ENCODE measurements around the gene IL11. TPM values are rescaled to one million over a fixed set of nuclear protein-coding genes. Genes with fewer than 3 reads are reported as not detected.

Gene IL11
- total and polyA plus RNA-seq, 2 donors (not counting 1 experiment from before 2014, with no cell fraction given), result 0.66 to 1.2 TPM

- Histone ChIP-seq H3K9me3 (ENCODE audit: control insufficient read depth, insufficient read depth, low read depth, low read length) (no peaks in the 10 kb centered on the region), H3K27ac (ENCODE audit: insufficient read depth, low read length) (no peak overlapping the region), H3K4me1 (ENCODE audit: control insufficient read depth, extremely low read depth, insufficient read depth, low read length) (no peaks in the 10 kb centered on the region), H3K36me3 (ENCODE audit: control insufficient read depth, insufficient read depth, low read length) (no peaks in the 10 kb centered on the region), H3K4me2 (ENCODE audit: extremely low read depth, insufficient read depth, low read length) (no peak overlapping the region), H3K27me3 (ENCODE audit: control insufficient read depth, insufficient read depth, low read length) (no peaks in the 10 kb centered on the region), H2AFZ (ENCODE audit: low read length) (no peak overlapping the region), H3K4me3 (replicated peaks in 1 of 4; ENCODE audit: control extremely low read depth in 1 of 4, insufficient read depth in 1 of 4, low read depth in 3 of 4, low read length in 4 of 4) (no peak overlapping the region), H3K9ac (ENCODE audit: insufficient read depth, low read length) (no peak overlapping the region), H3K79me2 (ENCODE audit: control insufficient read depth, insufficient read depth, low read length) (no peaks in the 10 kb centered on the region), H4K20me1 (ENCODE audit: control insufficient read depth, extremely low read depth, insufficient read depth, low read length) (no peaks in the 10 kb centered on the region)
- TF ChIP-seq EZH2 (IDR thresholded peaks at IDR 0.05; ENCODE audit: low read length, missing control alignments) (no peak), CTCF (conservative IDR thresholded peaks at IDR 0.05 in 1 of 2, IDR thresholded peaks at IDR 0.05 in 1 of 2; ENCODE audit: low read depth in 1 of 2, low read length in 2 of 2) (no peak)
- no peak for DNase-seq (ENCODE audit: low read depth in 2 of 2)
These were observed 5.0 kb downstream of the IL11 start for GRCh38 chr19:55365245-55365644.

- H4K20me1 ChIP-seq (ENCODE audit: control insufficient read depth, extremely low read depth, insufficient read depth, low read length), result no peaks in the 10 kb centered on the region
- H3K27ac ChIP-seq (ENCODE audit: insufficient read depth, low read length), result no peak within 1 kb of the TSS
- no peaks in the 10 kb centered on the region for H3K27me3 ChIP-seq (ENCODE audit: control insufficient read depth, insufficient read depth, low read length)
- no peak within 1 kb of the TSS for H3K4me3 ChIP-seq (replicated peaks in 1 of 4; ENCODE audit: control extremely low read depth in 1 of 4, insufficient read depth in 1 of 4, low read depth in 3 of 4, low read length in 4 of 4)
- H3K9me3 ChIP-seq (ENCODE audit: control insufficient read depth, insufficient read depth, low read depth, low read length), result no peaks in the 10 kb centered on the region
- no peaks in the 10 kb centered on the region for H3K79me2 ChIP-seq (ENCODE audit: control insufficient read depth, insufficient read depth, low read length)
- H3K4me2 ChIP-seq (ENCODE audit: extremely low read depth, insufficient read depth, low read length), result no peak within 1 kb of the TSS
- no peak within 1 kb of the TSS for H3K9ac ChIP-seq (ENCODE audit: insufficient read depth, low read length)
- H3K4me1 ChIP-seq (ENCODE audit: control insufficient read depth, extremely low read depth, insufficient read depth, low read length), result no peaks in the 10 kb centered on the region
- H2AFZ ChIP-seq (ENCODE audit: low read length), result no peak within 1 kb of the TSS
- H3K36me3 ChIP-seq (ENCODE audit: control insufficient read depth, insufficient read depth, low read length), result no peaks in the 10 kb centered on the region
- no peak for TF ChIP-seq EZH2 (IDR thresholded peaks at IDR 0.05; ENCODE audit: low read length, missing control alignments)
- no peak for TF ChIP-seq CTCF (conservative IDR thresholded peaks at IDR 0.05 in 1 of 2, IDR thresholded peaks at IDR 0.05 in 1 of 2; ENCODE audit: low read depth in 1 of 2, low read length in 2 of 2)
- no peak for DNase-seq (ENCODE audit: low read depth in 2 of 2)
These were observed 7.1 kb downstream of the IL11 start, which contains the start of gene GARIN5B for GRCh38 chr19:55362990-55363716. Gene GARIN5B (minus strand): TSS chr19:55363260. CDS start chr19:55363066, 194 bp downstream.

- no peaks in the 10 kb centered on the region for H3K4me1 ChIP-seq (ENCODE audit: control insufficient read depth, extremely low read depth, insufficient read depth, low read length)
These were observed 7.9 kb downstream of the IL11 start for GRCh38 chr19:55362174-55362989.

More at GRCh38 chr19:55362174-55362989, 7.9 kb downstream of the IL11 start:
- Histone ChIP-seq H3K79me2 (ENCODE audit: control insufficient read depth, insufficient read depth, low read length) (no peaks in the 10 kb centered on the region), H2AFZ (ENCODE audit: low read length) (no peak overlapping the region), H3K9ac (ENCODE audit: insufficient read depth, low read length) (no peak overlapping the region), H3K4me2 (ENCODE audit: extremely low read depth, insufficient read depth, low read length) (no peak overlapping the region), H3K27me3 (ENCODE audit: control insufficient read depth, insufficient read depth, low read length) (no peaks in the 10 kb centered on the region), H3K36me3 (ENCODE audit: control insufficient read depth, insufficient read depth, low read length) (no peaks in the 10 kb centered on the region), H3K27ac (ENCODE audit: insufficient read depth, low read length) (no peak overlapping the region), H3K4me3 (replicated peaks in 1 of 4; ENCODE audit: control extremely low read depth in 1 of 4, insufficient read depth in 1 of 4, low read depth in 3 of 4, low read length in 4 of 4) (no peak overlapping the region), H4K20me1 (ENCODE audit: control insufficient read depth, extremely low read depth, insufficient read depth, low read length) (no peaks in the 10 kb centered on the region), H3K9me3 (ENCODE audit: control insufficient read depth, insufficient read depth, low read depth, low read length) (no peaks in the 10 kb centered on the region)
- TF ChIP-seq EZH2 (IDR thresholded peaks at IDR 0.05; ENCODE audit: low read length, missing control alignments), result no peak
- TF ChIP-seq CTCF (conservative IDR thresholded peaks at IDR 0.05 in 1 of 2, IDR thresholded peaks at IDR 0.05 in 1 of 2; ENCODE audit: low read depth in 1 of 2, low read length in 2 of 2), result no peak
- no peak for DNase-seq (ENCODE audit: low read depth in 2 of 2)

Data from fibroblast of lung (primary cell).